A673 (cell line): Measurements from ENCODE around the gene FCRLA.

Source experiments
- EZH2 ChIP-seq: fragments of 200-600 bp; sonication (generic); IDR thresholded peaks from 2 replicates; pipeline ENCODE4 v1.6.1; 2017; ENCODE audit warnings: borderline replicate concordance, low read depth, mild to moderate bottlenecking, mixed read lengths, antibody characterized with exemption, low read length; ENCODE audit not compliant: poor library complexity, severe bottlenecking
- TF ChIP-seq, protein P1 (sequence below): fragments of 300-800, 200-600 bp; sonication (generic); conservative IDR thresholded peaks from 2 replicates; pipeline ENCODE4 v1.5.1; 2017; ENCODE audit warnings: low read depth, mild to moderate bottlenecking, antibody characterized with exemption, low read length, moderate library complexity, mixed read lengths

- TF ChIP-seq EZH2 = no peak
- TF ChIP-seq, protein P1, sequence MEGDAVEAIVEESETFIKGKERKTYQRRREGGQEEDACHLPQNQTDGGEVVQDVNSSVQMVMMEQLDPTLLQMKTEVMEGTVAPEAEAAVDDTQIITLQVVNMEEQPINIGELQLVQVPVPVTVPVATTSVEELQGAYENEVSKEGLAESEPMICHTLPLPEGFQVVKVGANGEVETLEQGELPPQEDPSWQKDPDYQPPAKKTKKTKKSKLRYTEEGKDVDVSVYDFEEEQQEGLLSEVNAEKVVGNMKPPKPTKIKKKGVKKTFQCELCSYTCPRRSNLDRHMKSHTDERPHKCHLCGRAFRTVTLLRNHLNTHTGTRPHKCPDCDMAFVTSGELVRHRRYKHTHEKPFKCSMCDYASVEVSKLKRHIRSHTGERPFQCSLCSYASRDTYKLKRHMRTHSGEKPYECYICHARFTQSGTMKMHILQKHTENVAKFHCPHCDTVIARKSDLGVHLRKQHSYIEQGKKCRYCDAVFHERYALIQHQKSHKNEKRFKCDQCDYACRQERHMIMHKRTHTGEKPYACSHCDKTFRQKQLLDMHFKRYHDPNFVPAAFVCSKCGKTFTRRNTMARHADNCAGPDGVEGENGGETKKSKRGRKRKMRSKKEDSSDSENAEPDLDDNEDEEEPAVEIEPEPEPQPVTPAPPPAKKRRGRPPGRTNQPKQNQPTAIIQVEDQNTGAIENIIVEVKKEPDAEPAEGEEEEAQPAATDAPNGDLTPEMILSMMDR = no peak
Measured at GRCh38 chr1:161731241-161731640, 24.2 kb downstream of the FCRLA start.
